ENCODE data around the gene CNTNAP2.

CNTNAP2 gene

DNA sequence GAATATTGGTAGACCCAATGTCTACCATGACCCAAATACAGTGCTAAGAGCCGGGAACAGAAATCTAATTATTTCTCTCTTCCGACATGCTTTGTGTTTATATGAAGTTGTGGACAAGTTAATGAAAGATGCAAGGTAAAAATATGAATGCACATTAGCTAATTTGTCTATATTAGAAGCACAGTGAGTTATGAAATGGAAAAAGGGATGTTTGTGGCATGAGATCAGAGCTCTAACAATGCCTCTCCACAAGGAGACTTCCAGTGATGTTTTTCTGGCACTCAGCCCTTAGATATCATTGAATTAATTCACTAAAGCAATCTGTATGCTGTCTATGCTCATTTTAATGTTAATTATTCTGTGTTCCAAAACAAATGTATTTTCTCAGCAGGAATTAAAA lies 897.2 kb downstream of the CNTNAP2 start:
- no peak for DNase-seq (ENCODE audit: low read depth in 2 of 2)

DNA sequence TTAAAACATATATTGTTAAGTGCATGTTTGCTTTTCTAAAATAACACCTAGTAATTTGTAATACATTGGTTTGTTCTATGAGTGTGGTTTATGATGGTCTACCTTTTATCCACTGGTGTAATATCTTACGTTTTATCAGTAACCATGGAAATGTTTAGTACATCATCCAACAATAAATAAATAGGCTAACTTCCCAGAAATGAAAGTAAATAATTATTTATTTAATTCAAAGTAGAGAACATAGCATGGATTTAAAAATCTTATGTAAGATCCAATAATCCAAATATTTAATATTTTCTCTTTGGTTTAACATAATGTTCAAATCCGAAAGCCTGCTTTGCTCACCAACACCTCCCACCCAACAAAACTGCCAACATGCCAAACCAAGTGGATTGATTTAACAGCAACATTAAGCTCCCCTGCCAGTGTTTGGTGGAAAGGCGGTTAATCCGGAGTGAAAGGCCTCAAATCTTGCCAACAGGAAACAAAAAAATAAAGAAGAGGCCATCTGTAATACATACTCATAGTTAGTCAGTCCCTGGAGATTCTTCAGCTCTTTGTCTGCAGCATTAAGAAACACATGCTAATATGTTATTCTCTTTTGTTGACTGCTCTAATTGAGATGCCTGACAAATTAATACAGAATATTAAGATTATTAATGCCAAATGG lies 897.8 kb downstream of the CNTNAP2 start:
- DNase-seq (ENCODE audit: low read depth in 2 of 2): no peak

DNA sequence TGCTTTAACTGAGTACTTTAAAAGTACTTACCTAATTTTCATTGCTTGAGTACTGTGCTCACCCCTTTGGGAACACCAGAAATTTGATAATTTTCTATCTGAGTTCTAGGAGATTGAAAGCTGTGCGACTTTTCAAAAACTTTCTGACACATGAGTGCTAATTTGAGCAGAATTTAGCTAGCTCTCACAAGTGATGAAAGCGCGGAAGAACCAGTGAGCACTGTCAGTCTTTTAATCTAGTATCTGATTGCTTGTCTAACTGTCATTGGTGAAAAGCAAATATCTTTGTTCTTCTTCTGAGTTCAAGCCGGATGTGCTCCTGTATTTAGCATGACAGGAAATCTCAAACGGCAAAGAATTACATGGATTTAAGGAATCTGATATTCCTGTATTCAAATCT lies 899.4 kb downstream of the CNTNAP2 start:
- DNase-seq (ENCODE audit: low read depth in 2 of 2): no peak

DNA sequence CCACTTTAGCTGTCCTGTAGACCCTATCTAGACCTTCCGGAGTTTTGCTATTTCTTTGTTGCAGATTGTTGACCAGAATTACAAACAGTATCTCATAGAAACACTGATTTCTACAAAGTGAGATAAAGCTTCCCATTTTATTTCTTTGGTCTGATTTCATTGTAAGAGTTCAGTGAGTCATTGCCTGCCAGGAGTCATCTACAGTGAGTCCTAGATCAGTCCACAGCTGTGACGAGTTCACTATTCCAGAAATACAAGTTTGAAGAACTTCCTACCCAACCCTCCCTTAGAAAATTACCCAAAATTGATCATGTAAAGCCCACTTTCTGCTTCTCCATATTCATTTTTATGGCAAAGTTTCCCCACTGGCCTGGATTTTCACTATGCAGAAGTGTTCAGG lies 905.5 kb downstream of the CNTNAP2 start:
- DNase-seq (ENCODE audit: low read depth in 2 of 2): no peak

DNA sequence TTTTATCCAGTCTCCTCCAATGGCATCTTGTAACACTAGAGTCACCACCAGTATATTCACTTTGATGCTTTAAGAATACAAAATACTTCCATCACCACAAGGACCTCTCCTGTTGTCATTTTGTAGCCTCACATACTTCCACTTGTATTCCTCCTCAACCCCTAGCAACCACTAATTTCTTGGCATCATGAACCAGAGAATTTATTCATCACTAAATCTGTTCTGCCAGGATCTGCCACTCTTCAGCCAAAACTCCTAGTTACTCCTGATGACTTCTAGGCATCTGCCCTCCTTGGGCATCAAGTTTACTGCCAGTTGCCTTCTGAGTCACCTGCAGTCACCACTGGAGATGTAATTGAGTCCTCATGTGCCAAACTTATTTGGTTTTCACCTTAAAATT lies 906.8 kb downstream of the CNTNAP2 start:
- no peak for DNase-seq (ENCODE audit: low read depth in 2 of 2)

DNA sequence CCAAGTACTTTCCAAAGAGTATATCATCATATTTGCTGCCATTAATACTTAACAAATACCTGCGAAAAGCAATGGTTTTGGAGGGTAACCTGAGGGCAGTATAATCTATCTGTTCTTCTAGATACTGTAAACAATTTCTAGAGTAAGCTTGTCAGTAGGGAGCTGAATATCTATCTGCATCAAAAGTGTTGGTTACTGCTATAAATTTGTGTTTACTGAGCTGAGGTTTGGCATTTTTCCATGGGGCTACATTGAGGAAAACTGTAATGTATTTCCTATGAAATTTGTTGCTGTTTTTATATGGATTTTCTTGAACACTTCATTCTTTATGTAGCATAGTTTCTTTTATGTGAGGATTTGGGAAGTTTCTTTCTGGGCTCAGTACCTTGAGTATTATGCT lies 913.4 kb downstream of the CNTNAP2 start:
- no peak for DNase-seq (ENCODE audit: low read depth in 2 of 2)

DNA sequence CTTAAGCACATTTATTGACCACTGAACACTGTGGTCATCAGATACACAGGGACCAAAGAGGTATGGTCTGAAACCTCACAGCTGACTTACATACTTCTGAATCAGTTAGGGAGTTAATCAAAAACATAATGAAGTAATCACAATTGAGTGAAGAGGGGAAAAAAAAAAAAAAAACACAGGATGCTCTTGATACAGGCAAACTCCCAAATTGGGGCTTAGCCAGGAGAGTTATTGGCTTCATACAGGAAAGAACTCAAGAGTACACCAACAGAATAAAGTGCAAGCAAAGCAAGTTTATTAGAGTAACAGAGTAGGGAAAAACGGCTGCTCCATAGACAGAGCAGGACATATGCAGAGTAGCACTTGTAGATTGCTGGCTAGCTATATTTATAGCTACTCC lies 917.0 kb downstream of the CNTNAP2 start:
- DNase-seq (ENCODE audit: low read depth in 2 of 2): no peak

DNA sequence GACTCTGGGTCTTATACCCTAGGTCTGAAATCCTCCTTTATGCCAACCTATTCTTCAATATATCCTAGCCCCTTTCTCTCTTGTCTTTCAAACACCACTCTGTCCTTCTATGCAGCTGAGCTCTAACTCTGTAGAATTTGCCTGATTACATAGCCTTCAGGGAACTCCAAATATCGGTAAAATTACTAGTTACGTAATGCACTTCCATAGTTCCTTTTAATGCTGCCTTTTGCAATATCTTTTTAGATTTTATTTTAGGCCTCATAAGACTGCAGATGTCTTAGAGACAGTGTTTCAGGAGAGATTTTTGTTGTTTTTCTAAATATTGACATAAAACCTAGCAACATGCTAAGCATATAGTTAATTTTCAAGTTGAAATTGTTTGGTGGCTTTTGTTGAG lies 924.8 kb downstream of the CNTNAP2 start:
- DNase-seq (ENCODE audit: low read depth in 2 of 2): no peak

DNA sequence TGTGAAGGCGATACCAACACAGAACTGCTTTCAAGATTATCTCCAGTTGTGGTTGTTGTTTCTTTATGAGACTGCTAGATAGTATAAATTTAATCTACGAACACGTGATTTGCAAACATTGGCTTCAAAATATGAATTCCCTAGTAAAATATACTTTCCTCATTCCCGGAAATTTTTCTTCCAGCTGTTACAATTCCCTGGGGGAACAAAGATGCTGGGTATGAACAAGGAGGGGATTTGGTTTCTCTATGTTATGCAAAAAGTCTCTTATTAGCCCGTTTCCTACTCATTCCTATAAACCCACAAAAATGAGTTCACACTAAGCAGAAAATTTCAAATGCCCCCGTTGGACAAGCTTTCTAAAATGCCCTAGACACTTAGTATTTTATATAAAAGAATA lies 928.3 kb downstream of the CNTNAP2 start:
- no peak for DNase-seq (ENCODE audit: low read depth in 2 of 2)

DNA sequence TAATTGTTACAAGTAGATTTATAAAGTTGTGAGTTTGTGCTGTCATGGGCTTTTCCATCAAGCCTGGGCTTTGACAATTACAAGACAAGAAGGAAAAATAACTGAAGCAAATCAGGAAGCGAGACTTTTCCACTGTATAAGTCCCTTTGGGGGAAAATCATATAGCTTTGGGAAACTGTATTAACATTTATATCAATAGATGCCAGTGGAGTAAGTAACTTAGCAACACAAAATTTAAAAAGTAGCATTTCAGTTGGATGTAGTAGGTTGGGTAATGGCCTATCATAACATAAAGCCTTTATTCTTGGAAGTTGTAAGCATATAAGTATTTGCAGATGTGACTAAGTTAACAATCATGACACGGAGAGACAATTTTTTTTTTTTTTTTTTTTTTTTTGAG lies 931.1 kb downstream of the CNTNAP2 start:
- DNase-seq (ENCODE audit: low read depth in 2 of 2): no peak

DNA sequence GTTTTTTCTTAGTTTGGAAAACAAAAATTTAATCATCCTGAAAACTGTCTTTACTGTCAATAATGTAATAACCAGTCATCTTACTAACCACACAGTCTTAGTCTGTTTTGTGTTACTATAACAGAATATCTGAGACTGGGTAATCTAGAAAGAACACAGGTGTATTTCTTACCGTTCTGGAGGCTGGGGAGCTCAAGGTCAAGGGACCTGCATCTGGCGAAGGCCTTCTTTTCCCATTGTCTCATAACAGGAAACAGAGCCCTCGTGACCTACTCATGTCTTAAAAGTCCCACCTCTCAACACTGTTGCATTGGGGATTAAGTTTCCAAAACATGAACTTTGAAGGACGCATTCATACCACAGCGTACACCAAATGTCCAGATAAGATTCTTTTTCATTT lies 932.3 kb downstream of the CNTNAP2 start:
- DNase-seq (ENCODE audit: low read depth in 2 of 2): no peak

DNA sequence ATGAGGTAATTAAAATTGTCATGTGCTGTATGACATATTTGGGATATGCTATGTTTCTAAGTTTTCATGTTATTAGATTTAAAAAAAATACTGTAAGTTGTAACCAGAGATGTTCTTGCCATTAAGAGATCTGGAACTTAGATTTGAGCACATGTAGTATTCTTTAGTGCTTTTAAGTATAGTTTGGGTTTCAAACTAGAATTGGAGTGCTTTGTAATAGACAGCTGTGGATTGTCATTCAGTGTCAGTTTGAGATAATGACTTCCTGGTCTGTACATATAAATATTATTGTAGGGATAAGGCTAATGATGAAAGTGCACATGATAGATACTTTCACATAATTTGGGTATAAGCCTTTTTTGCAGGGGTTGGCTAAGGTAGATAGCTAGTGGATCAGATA lies 936.2 kb downstream of the CNTNAP2 start:
- DNase-seq (ENCODE audit: low read depth in 2 of 2): no peak

DNA sequence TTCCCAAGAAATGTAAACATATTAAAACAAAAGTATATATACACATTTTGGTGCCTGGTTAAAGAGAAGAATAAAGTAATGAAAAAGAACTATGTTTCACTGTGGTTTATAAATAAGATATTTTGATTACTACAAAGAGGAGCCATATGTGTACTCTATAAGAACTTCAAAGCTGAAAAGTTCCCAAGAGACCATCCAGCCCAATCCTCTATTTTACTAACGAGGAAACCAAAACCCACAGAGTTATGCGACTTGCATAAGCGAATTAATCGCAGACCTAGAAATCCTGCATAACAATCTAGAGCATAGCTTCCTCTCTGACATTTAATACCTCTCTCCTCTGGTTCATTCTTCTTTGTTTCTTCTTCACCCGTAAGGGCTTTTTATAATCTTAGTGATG lies 937.1 kb downstream of the CNTNAP2 start:
- DNase-seq (ENCODE audit: low read depth in 2 of 2): no peak

DNA sequence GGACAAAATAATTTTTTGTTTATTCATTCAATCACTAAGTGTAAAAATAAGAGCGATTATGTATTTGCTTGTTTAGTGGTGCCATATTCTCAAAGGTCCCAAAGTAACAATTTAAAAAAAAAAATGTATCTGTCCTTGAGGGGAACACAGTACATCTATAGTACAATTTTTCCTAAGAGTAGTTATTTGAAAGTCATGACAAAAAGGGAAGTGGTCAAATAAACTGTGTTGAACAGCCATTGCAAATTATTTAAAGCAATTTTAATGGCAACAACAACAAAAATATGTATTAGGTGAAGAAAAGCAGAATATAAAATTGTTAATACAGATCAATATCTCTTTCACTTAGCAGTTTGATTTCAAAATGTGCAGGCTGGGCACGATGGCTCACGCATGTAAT lies 943.5 kb downstream of the CNTNAP2 start:
- no peak for DNase-seq (ENCODE audit: low read depth in 2 of 2)

DNA sequence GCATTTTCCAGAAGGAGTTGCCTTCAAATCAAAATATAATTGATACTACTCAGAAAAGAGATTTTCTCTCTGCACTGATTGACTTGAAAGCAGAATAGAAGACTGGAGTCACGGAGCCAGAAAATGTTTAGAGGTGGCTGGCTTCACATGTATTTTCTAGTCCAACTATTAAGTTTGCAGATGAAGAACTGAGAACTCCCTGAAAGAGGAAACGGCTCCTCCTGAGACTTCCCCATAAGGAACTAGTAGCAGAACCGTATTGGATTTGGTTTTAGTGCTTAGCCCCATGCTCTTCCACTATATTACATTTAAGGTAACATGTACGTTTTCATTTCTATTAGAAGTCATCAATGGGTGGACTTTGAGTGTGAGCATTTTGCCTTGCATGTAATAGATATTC lies 946.3 kb downstream of the CNTNAP2 start:
- no peak for DNase-seq (ENCODE audit: low read depth in 2 of 2)

DNA sequence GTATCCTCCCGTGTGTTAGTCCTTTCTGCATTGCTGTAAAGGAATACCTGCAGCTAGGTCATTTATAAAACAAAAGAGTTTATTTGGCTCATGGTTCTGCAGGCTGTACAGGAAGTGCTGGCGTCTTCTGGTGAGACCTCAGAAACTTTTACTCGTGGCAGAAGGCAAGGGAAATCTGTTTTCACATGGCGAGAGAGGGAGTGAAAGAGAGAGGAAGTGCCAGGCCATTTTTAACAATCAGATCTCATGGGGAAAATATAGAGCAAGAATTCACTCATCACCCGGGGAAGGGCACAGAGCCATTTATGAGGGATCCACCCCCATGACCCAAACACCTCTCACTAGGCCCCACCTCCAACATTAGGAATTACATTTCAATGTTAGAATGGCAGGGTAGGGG lies 952.2 kb downstream of the CNTNAP2 start:
- no peak for DNase-seq (ENCODE audit: low read depth in 2 of 2)

DNA sequence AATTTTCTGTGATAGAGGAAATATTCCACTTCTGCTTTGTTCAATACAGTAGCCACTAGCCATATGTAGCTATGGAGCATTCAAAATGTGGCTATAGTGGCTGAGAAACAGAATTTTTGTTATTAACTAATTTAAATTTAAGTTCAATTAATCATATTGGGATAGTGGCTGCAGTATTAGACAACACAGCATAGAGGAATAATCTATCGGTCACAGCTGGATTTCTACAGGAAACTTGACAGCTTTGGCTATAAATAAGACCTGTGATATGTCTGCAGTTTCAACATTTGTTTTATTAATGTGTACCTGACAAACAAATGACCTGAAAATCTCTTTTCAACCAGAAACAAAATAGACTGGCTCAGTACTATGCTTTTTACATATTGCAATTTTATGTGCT lies 953.2 kb downstream of the CNTNAP2 start:
- no peak for DNase-seq (ENCODE audit: low read depth in 2 of 2)

DNA sequence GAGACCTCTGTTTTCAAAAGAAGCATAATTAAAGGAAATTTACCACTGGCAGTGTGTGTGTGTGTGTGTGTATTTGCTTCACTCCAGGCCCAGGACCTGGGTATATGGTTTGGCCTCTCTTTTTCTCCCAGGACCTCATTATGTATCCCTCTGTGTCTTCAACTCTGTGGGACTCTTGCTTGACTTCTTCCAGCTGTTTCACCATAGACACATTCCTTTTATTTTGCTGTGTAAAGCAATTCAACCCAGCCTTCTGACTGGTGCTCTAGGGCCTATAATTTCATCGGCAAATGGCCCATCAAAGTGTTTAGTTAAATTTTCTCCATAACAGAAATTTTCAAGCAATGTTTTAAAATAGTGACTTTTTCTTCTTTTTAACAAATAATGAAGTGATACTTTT lies 954.3 kb downstream of the CNTNAP2 start:
- no peak for DNase-seq (ENCODE audit: low read depth in 2 of 2)

DNA sequence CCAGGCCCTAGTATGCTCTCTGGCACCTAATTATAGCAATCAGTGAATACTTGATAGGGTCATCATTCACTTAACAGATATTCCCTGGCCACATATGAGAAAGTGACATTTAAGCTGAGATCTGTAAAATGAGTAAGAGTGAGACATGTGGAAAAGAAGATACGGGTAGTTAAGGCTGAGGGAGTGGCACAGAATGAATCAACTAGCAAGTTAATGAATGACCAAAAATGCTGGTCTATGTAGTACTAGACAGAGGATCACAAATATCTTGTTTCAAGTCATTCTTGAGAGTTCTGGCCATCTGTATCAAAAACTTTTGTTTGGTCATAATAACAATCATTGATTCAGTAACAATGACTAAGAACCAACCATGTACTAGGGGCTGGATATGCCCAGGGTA lies 954.9 kb downstream of the CNTNAP2 start:
- DNase-seq (ENCODE audit: low read depth in 2 of 2): no peak

DNA sequence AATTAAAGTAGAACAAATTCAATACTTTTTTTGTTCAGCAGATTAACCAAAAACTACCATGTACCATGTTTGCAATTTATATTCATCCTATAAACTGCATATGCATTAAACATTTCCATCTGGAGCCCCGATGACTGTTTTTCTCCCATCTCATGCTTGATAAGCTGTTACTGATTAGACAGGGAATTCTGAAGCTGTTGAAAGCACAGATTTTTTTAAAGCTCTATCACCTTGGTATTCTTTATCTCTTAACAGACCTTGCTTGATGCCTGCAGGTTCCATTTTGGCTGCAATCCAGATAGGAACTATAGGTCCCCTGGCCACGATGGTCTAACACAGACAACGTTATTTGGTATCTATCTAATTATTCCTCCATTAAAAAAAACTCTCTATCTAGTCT lies 961.7 kb downstream of the CNTNAP2 start:
- DNase-seq (ENCODE audit: low read depth in 2 of 2): no peak

DNA sequence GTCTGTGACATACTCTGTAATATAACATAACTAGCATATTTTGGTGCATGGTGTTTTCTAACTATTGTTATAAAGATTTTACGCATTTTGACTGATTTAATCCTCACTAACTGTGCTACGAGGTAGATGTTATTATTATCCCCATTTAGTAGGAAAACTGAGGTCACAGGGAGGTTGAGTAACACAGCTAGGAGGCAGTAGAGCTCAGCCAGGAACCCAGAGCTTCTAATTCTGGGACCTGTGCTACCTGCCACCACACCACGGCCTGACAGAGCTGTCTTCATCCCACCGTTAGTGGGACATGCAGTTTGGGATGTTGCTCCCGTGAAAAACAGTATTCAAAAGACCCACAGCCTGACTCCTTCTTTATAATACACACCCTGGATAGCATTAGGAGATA lies 962.5 kb downstream of the CNTNAP2 start:
- DNase-seq (ENCODE audit: low read depth in 2 of 2): no peak

DNA sequence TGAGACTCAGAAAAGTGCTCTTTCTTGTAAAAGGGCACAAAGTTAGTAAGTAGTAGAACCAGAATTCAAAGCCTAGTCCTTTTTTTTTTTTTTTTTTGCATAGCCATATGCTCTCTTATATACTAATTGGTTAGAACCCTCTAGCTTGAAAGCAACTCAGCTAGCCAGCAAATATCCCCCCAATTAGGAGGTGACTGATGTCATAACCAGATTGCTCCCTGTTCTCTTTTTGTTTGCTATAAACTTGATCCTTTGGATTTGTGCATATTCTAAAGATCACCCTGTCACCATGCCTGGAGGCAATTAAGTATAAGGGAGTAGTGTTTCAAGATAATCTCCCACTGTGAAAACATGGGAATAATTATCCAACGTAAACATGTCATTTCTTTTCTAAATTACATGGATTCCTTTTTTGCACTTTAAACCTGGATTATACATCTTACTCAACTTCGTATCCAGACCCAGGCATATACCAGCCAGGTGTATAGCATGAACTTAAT lies 963.4 kb downstream of the CNTNAP2 start:
- DNase-seq (ENCODE audit: low read depth in 2 of 2): no peak

DNA sequence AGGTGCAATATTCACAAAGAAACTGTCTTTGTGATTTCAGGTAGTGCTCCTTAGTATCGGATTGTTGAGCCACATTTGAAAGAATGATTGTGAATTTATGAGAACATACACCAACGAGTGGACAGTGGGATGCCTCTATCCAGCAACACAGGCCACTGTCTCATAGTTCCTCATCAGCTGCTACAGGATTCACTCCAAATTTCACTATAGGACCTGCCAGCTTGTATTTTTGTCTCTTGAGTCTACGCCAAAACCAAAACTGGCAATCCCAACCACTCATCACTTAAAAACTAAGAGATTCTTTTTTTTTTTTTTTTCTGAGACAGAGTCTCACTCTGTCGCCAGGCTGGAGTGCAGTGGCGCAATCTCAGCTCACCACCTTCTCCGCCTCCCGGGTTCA lies 964.5 kb downstream of the CNTNAP2 start:
- no peak for DNase-seq (ENCODE audit: low read depth in 2 of 2)

DNA sequence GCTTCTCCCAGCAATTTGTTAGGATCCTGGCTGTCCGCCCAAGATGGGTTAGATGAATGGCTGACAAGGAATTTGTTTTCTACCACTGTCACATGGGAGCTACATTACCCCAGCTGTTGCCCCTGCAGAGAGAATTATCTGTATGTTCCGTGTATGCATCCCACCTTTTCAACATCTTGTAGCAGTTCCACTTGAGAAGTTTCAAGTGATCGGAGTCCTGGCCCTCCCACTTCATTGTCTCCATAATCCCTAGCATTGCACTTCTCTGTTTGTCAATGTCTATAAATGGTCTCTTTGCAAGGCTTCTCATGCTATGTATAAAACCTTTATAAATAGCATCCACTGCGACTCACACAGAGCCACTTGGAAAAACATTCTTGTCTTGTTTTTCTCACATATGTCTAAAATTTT lies 972.5 kb downstream of the CNTNAP2 start:
- no peak for DNase-seq (ENCODE audit: low read depth in 2 of 2)

Measured in activated CD4-positive, alpha-beta T cell treated with anti-CD3 and anti-CD28 coated beads for 24 hours (primary cell).